SJCRH30 (cell line): ENCODE measurements around the gene FER. TPM values are rescaled to one million over a fixed set of nuclear protein-coding genes. Genes with fewer than 3 reads are reported as not detected.
"Not testable (repeated sequence)": the region's sequence is repeated elsewhere in the genome, so short reads cannot be mapped to it uniquely, and the experiment has no call there.

ENCODE experiments used
- DNase-seq, 2 experiments: peaks; one replicate each; pipeline ENCODE4 v3.0.0-alpha.2; 2015 to 2020
- H3K27ac ChIP-seq: fragments of 250-450 bp; sonication (Bioruptor Pico); 2 replicates; pipeline ENCODE4 v1.5.1; 2020; ENCODE audit warnings: mild to moderate bottlenecking, moderate library complexity
- H3K27me3 ChIP-seq: fragments of 250-450 bp; sonication (Bioruptor Pico); 2 replicates; pipeline ENCODE4 v1.5.1; 2020; ENCODE audit warnings: mild to moderate bottlenecking, moderate library complexity
- H3K36me3 ChIP-seq: fragments of 250-450 bp; sonication (Bioruptor Pico); 2 replicates; pipeline ENCODE4 v1.5.1; 2020; ENCODE audit warnings: mild to moderate bottlenecking, moderate library complexity
- H3K4me1 ChIP-seq: fragments of 250-450 bp; sonication (Bioruptor Pico); 2 replicates; pipeline ENCODE4 v1.5.1; 2020; ENCODE audit warnings: mild to moderate bottlenecking, moderate library complexity
- H3K4me3 ChIP-seq: fragments of 250-450 bp; sonication (Bioruptor Pico); 2 replicates; pipeline ENCODE4 v1.5.1; 2020; ENCODE audit warnings: mild to moderate bottlenecking, moderate library complexity
- H3K9me3 ChIP-seq: fragments of 250-450 bp; sonication (Bioruptor Pico); replicated peaks from 2 replicates; pipeline ENCODE4 v1.5.1; 2020; ENCODE audit warnings: mild to moderate bottlenecking, moderate library complexity
- total RNA-seq: library from RNA; depleted of rRNA; stranded (reverse); fragments of >200 nt; shearing (Covaris generic); gene quantifications from 2 replicates; pipeline ENCODE4 v1.2.3, GENCODE V29; 2014

The FER gene
- total RNA-seq, 1 experiment from 2014 or later, result 17.6 TPM

GRCh38 chr5:108763222-108763916 lies 15.7 kb downstream of the FER start:
- Histone ChIP-seq H3K9me3 (no peaks in the 10 kb centered on the region), H3K4me1 (no peaks in the 10 kb centered on the region), H3K4me3 (no peak overlapping the region), H3K27ac (no peak overlapping the region), H3K36me3 (no peaks in the 10 kb centered on the region), H3K27me3 (no peaks in the 10 kb centered on the region)
- DNase-seq, result no peak

- no peaks in the 10 kb centered on the region for H3K9me3 ChIP-seq
- DNase-seq, result no peak
- H3K4me3 ChIP-seq, result no peak overlapping the region
- no peaks in the 10 kb centered on the region for H3K36me3 ChIP-seq
- H3K27ac ChIP-seq, result no peak overlapping the region
- H3K4me1 ChIP-seq, result no peaks in the 10 kb centered on the region
- H3K27me3 ChIP-seq, result no peaks in the 10 kb centered on the region
Observed at GRCh38 chr5:108765647-108766046, 17.9 kb downstream of the FER start.

- H3K27me3 ChIP-seq, H3K36me3 ChIP-seq, H3K27ac ChIP-seq, H3K9me3 ChIP-seq, H3K4me3 ChIP-seq, DNase-seq, H3K4me1 ChIP-seq: not testable (repeated sequence)
Observed at GRCh38 chr5:108766916-108767315, 19.2 kb downstream of the FER start.

DNA sequence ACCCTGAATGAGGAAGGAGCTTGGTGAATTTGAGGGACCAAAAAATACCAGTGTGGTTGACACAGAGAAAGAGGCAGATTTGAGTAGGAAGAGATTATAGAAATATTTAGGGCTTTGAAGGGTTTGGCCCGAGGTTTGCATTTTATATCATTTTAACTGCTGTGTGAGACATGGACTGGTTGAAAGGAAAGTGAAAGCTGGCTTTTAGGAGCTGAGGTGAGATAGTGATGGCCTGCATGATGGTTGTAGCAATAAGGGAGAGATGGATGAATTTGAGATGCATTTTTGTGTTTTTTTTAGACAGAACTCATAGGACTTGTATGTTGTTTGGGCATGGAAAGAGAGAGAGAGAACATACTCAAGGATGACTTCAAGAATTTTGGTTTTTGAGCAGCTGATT lies 21.7 kb downstream of the FER start:
- no peaks in the 10 kb centered on the region for H3K4me1 ChIP-seq
- H3K36me3 ChIP-seq, result no peaks in the 10 kb centered on the region
- no peak overlapping the region for H3K4me3 ChIP-seq
- no peaks in the 10 kb centered on the region for H3K9me3 ChIP-seq
- H3K27ac ChIP-seq, result no peak overlapping the region
- H3K27me3 ChIP-seq, result no peaks in the 10 kb centered on the region
- DNase-seq, result no peak

GRCh38 chr5:108772626-108773025 lies 24.9 kb downstream of the FER start:
- H3K4me3 ChIP-seq, result no peak overlapping the region
- no peaks in the 10 kb centered on the region for H3K27me3 ChIP-seq
- no peak overlapping the region for H3K27ac ChIP-seq
- no peak for DNase-seq
- 0 out of 2 replicates have a peak, but pooled peaks cover 2% of the 10 kb centered on the region for H3K36me3 ChIP-seq
- H3K9me3 ChIP-seq, result no peaks in the 10 kb centered on the region
- H3K4me1 ChIP-seq, result no peaks in the 10 kb centered on the region

DNA sequence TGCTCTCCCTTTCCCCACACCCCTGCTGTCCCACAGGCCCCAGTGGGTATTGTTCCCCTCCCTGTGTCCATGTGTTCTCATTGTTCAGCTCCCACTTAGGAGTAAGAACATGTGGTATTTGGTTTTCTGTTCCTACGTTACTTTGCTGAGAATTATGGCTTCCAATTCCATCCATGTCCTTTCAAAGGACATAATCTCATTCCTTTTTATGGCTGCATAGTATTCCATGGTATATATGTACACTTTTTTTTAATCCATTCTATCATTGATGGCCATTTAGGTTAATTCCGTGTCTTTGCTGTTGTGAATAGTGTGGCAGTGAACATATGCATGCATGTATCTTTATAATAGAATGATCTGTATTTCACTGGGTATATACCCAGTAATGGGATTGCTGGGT lies 25.6 kb downstream of the FER start:
- Histone ChIP-seq H3K27me3 (no peaks in the 10 kb centered on the region), H3K36me3 (0 out of 2 replicates have a peak, but pooled peaks cover 2% of the 10 kb centered on the region), H3K27ac (no peak overlapping the region), H3K9me3 (no peaks in the 10 kb centered on the region), H3K4me3 (no peak overlapping the region), H3K4me1 (no peaks in the 10 kb centered on the region)
- DNase-seq, result no peak

DNA sequence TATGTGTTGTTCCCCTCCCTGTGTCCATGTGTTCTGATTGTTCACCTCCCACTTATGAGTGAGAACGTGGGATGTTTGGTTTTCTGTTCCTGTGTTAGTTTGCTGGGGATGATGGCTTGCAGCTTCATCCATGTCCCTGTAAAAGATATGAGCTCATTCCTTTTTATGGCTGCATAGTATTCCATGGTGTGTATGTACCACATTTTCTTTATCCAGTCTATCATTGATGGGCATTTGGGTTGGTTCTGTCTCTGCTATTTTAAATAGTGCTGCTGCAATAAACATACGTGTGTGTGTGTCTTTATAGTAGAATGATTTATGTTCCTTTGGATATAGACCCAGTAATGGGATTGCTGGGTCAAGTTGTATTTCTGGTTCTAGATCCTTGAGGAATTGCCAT lies 26.4 kb downstream of the FER start:
- H3K27me3 ChIP-seq, H3K4me3 ChIP-seq, H3K4me1 ChIP-seq, DNase-seq, H3K36me3 ChIP-seq, H3K27ac ChIP-seq, H3K9me3 ChIP-seq: not testable (repeated sequence)

- H3K27ac ChIP-seq, H3K36me3 ChIP-seq, H3K4me3 ChIP-seq, H3K27me3 ChIP-seq, DNase-seq, H3K9me3 ChIP-seq, H3K4me1 ChIP-seq: not testable (repeated sequence)
Observed at GRCh38 chr5:108777582-108777981, 29.9 kb downstream of the FER start.

- H3K4me1 ChIP-seq, H3K27me3 ChIP-seq, H3K27ac ChIP-seq, H3K36me3 ChIP-seq, H3K4me3 ChIP-seq, DNase-seq, H3K9me3 ChIP-seq: not testable (repeated sequence)
Observed at GRCh38 chr5:108784577-108784976, 36.9 kb downstream of the FER start.

DNA sequence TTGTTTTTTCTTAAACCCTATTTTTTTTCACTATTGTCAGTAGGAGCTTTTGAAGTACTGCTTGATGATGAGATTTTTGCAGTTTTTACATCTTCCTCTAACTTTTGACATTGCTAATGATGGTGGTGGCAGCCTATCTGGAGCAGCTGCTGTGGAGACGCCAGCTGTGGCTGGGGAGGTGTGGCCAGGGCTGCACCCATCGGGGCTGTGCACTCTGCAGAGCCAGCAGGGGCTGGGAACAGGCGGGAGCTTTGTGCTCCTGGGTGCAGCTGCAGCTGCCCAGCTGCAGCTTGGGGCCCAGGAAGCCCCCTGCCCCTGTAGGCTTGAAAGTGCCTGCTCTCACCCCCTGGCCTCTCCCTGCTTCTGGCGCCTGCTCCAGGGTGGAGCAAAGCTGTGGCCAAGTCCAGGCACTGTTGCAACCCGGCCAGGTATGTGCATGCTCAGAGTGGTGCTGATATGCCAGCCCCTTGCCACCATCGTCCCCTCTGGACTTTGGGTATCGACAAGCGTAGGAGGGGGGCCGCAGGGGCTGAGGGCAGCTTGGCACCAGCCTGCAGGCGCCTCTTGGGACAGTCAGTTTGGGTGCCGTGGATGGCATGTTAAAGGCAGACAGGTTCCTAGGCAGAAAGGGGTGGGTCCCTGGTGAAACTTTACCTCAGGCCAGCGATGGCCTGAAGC lies 39.2 kb downstream of the FER start:
- H3K4me3 ChIP-seq, result no peak overlapping the region
- H3K36me3 ChIP-seq, result 0 out of 2 replicates have a peak, but pooled peaks cover 5% of the 10 kb centered on the region
- no peaks in the 10 kb centered on the region for H3K27me3 ChIP-seq
- H3K4me1 ChIP-seq, result no peaks in the 10 kb centered on the region
- DNase-seq, result peak; percentile 65 to 66
- H3K9me3 ChIP-seq, result no peaks in the 10 kb centered on the region
- H3K27ac ChIP-seq, result no peak overlapping the region

GRCh38 chr5:108788142-108788541 lies 40.4 kb downstream of the FER start:
- no peak overlapping the region for H3K27ac ChIP-seq
- H3K4me3 ChIP-seq, result no peak overlapping the region
- H3K4me1 ChIP-seq, result no peaks in the 10 kb centered on the region
- H3K36me3 ChIP-seq, result 0 out of 2 replicates have a peak, but pooled peaks cover 5% of the 10 kb centered on the region
- no peaks in the 10 kb centered on the region for H3K9me3 ChIP-seq
- no peaks in the 10 kb centered on the region for H3K27me3 ChIP-seq
- no peak for DNase-seq

GRCh38 chr5:108793207-108793606 lies 45.5 kb downstream of the FER start:
- Histone ChIP-seq H3K4me3 (no peak overlapping the region), H3K36me3 (0 out of 2 replicates have a peak, but pooled peaks cover 3% of the 10 kb centered on the region), H3K27ac (no peak overlapping the region), H3K4me1 (no peaks in the 10 kb centered on the region), H3K27me3 (no peaks in the 10 kb centered on the region), H3K9me3 (no peaks in the 10 kb centered on the region)
- DNase-seq, result no peak

- DNase-seq, H3K4me3 ChIP-seq, H3K9me3 ChIP-seq, H3K36me3 ChIP-seq, H3K27ac ChIP-seq, H3K27me3 ChIP-seq, H3K4me1 ChIP-seq: not testable (repeated sequence)
Observed at GRCh38 chr5:108794349-108794748, 46.7 kb downstream of the FER start.

GRCh38 chr5:108797396-108797795 lies 49.7 kb downstream of the FER start:
- Histone ChIP-seq H3K27me3 (no peaks in the 10 kb centered on the region), H3K36me3 (0 out of 2 replicates have a peak, but pooled peaks cover 3% of the 10 kb centered on the region)
- DNase-seq, result no peak

GRCh38 chr5:108797986-108798385 lies 50.3 kb downstream of the FER start:
- H3K36me3 ChIP-seq, result 0 out of 2 replicates have a peak, but pooled peaks cover 3% of the 10 kb centered on the region
- no peak overlapping the region for H3K27ac ChIP-seq
- H3K4me3 ChIP-seq, result no peak overlapping the region
- H3K4me1 ChIP-seq, result no peaks in the 10 kb centered on the region
- peaks cover 3% of the 10 kb centered on the region; the same call in 1 of the 2 replicates for H3K9me3 ChIP-seq
- H3K27me3 ChIP-seq, result no peaks in the 10 kb centered on the region
- DNase-seq, result no peak

More at GRCh38 chr5:108797396-108797795, 49.7 kb downstream of the FER start:
- Histone ChIP-seq H3K27ac (no peak overlapping the region), H3K4me3 (no peak overlapping the region), H3K9me3 (no peaks in the 10 kb centered on the region), H3K4me1 (no peaks in the 10 kb centered on the region)
